Measurements from ENCODE around the gene RANBP1.

- no peak for TF ChIP-seq CTCF (conservative IDR thresholded peaks at IDR 0.05)
- no peak for TF ChIP-seq ZFX (IDR thresholded peaks at IDR 0.05)
Observed at GRCh38 chr22:20113551-20114310, 2.2 kb upstream of the RANBP1 start.

Data from C4-2B (cell line).